Breast epithelium (tissue), 3 donors: ENCODE data around the gene ST6GALNAC6.

Source experiments
- POLR2A ChIP-seq: fragments of 450-650 bp; IDR thresholded peaks from one replicate; pipeline ENCODE4 v1.6.1; 2016; ENCODE audit warnings: antibody characterized with exemption, mild to moderate bottlenecking, moderate library complexity
- TF ChIP-seq, protein P1 (sequence below), 3 donors: fragments of 450-650 bp; IDR thresholded peaks; one replicate each; pipeline ENCODE4 v1.5.1; 2016 to 2017; ENCODE audit warnings: antibody characterized with exemption in 3 of 3, mild to moderate bottlenecking in 3 of 3, moderate library complexity in 3 of 3

DNA sequence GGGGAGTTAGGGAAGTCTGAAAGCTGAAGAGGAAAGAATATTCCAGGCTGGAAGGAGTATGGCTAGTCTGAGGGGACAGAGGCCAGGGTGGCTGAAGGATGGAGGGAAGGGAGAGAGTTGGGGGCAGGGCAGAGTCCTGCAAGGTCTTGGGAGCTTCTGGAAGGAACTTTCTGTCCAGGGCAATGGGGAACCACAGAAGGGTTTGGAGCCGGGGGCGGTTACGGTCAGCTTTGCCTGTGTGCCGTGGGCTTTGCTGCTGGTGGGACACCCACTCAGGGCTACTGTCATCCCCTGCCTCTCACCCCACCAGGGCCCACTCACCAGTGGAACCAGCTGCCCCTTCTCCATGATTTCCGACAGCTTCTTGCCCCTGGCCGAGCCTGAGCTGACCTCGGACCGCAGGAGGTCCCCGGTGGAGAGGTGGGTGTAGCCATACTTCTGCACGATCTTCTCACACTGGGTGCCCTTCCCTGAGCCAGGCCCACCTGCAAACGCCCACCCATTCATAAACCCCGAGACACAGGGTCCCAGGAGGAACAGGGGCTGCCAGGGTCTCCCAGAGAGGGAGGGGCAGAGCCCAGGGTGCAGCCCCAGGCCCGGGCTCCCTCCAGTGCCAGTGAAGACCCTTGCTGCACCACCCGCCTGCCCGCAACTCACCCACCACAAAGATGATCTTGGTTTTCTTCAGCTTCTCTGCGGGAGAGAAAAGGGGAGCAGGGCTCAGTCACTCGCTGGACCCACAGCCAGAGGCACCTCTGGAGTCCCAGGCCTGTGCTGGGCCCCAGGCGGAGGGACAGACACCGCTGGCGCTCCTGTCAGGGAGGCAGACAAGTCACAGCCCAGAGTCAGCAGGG, 26.8 kb downstream of the ST6GALNAC6 start:
- TF ChIP-seq, protein P1, sequence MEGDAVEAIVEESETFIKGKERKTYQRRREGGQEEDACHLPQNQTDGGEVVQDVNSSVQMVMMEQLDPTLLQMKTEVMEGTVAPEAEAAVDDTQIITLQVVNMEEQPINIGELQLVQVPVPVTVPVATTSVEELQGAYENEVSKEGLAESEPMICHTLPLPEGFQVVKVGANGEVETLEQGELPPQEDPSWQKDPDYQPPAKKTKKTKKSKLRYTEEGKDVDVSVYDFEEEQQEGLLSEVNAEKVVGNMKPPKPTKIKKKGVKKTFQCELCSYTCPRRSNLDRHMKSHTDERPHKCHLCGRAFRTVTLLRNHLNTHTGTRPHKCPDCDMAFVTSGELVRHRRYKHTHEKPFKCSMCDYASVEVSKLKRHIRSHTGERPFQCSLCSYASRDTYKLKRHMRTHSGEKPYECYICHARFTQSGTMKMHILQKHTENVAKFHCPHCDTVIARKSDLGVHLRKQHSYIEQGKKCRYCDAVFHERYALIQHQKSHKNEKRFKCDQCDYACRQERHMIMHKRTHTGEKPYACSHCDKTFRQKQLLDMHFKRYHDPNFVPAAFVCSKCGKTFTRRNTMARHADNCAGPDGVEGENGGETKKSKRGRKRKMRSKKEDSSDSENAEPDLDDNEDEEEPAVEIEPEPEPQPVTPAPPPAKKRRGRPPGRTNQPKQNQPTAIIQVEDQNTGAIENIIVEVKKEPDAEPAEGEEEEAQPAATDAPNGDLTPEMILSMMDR (IDR thresholded peaks at IDR 0.05), result no peak
- no peak for TF ChIP-seq POLR2A
